ENCODE results near the gene RAB27B. TPM values are rescaled to one million over a fixed set of nuclear protein-coding genes. Genes with fewer than 3 reads are reported as not detected.
"Not testable (repeated sequence)": the region's sequence is repeated elsewhere in the genome, so short reads cannot be mapped to it uniquely, and the experiment has no call there.

Gene RAB27B
- polyA plus RNA-seq, 2 of the 4 experiments (the other 2 are of a cell fraction), result 11.0 to 13.2 TPM

DNA sequence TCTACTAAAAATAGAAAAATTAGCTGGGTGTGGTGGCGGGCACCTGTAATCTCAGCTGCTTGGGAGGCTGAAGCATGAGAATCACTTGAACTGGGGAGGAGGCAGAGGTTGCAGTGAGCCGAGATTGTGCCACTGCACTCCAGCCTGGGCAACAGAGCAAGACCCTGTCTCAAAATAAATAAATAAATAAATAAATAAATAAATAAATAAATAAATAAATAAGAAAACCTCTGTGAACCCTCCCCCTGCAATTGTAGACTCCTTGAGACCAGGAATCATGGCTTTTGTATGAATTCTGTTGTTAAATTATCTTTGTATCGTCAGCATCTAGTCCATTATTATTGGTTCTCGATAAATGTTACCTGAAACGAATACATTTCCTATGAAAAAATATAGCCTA is 17.6 kb upstream of the RAB27B start:
- CTCF ChIA-PET; FAIRE-seq; ATAC-seq; H3K4me2 ChIP-seq; DNase-seq (ENCODE audit: low read depth in 1 of 2, low spot score in 1 of 2); H3K4me3 ChIP-seq; POLR2A ChIA-PET; H3K4me1 ChIP-seq; H3K9me3 ChIP-seq; H3K27ac ChIP-seq: not testable (repeated sequence)
- TF ChIP-seq ZC3H11A (IDR thresholded peaks at IDR 0.05), result peak; percentile 62
- WGBS (ENCODE audit: missing lambda C conversion rate), result 92% methylated on average over 5 of the region's 5 CpGs

- WGBS (ENCODE audit: missing lambda C conversion rate), result 95% methylated on average over 2 of the region's 2 CpGs
- no peak overlapping the region for H3K4me2 ChIP-seq
- TF ChIP-seq, protein P1, sequence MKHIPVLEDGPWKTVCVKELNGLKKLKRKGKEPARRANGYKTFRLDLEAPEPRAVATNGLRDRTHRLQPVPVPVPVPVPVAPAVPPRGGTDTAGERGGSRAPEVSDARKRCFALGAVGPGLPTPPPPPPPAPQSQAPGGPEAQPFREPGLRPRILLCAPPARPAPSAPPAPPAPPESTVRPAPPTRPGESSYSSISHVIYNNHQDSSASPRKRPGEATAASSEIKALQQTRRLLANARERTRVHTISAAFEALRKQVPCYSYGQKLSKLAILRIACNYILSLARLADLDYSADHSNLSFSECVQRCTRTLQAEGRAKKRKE (CRISPR knock-in tag; IDR thresholded peaks at IDR 0.05; ENCODE audit: low read depth), result no peak
- TF ChIP-seq RFX5 (IDR thresholded peaks at IDR 0.05), result no peak
- TF ChIP-seq ZFP36 (IDR thresholded peaks at IDR 0.05; ENCODE audit: borderline replicate concordance, partially characterized antibody), result no peak
- TF ChIP-seq CBX8 (IDR thresholded peaks at IDR 0.05), result no peak
- TF ChIP-seq JUNB (IDR thresholded peaks at IDR 0.05), result no peak
- TF ChIP-seq JUN (IDR thresholded peaks at IDR 0.05), result no peak
- TF ChIP-seq, protein P2, sequence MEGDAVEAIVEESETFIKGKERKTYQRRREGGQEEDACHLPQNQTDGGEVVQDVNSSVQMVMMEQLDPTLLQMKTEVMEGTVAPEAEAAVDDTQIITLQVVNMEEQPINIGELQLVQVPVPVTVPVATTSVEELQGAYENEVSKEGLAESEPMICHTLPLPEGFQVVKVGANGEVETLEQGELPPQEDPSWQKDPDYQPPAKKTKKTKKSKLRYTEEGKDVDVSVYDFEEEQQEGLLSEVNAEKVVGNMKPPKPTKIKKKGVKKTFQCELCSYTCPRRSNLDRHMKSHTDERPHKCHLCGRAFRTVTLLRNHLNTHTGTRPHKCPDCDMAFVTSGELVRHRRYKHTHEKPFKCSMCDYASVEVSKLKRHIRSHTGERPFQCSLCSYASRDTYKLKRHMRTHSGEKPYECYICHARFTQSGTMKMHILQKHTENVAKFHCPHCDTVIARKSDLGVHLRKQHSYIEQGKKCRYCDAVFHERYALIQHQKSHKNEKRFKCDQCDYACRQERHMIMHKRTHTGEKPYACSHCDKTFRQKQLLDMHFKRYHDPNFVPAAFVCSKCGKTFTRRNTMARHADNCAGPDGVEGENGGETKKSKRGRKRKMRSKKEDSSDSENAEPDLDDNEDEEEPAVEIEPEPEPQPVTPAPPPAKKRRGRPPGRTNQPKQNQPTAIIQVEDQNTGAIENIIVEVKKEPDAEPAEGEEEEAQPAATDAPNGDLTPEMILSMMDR (IDR thresholded peaks at IDR 0.05), result no peak
- no peak for TF ChIP-seq EHF (CRISPR knock-in tag; IDR thresholded peaks at IDR 0.05)
- TF ChIP-seq, protein P3, sequence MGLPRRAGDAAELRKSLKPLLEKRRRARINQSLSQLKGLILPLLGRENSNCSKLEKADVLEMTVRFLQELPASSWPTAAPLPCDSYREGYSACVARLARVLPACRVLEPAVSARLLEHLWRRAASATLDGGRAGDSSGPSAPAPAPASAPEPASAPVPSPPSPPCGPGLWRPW (IDR thresholded peaks at IDR 0.05), result no peak
- no peak for TF ChIP-seq RARB (CRISPR knock-in tag; IDR thresholded peaks at IDR 0.05)
- TF ChIP-seq KDM5A (IDR thresholded peaks at IDR 0.05), result no peak
- TF ChIP-seq ZC3H11A (IDR thresholded peaks at IDR 0.05), result no peak
- TF ChIP-seq TFCP2L1 (CRISPR knock-in tag; IDR thresholded peaks at IDR 0.05), result no peak
- no peak for TF ChIP-seq NR3C1 (IDR thresholded peaks at IDR 0.05)
- no peak for TF ChIP-seq E2F6 (IDR thresholded peaks at IDR 0.05; ENCODE audit: borderline replicate concordance, low read depth)
- TF ChIP-seq KDM1A (IDR thresholded peaks at IDR 0.05; ENCODE audit: low read depth), result no peak
- no peak for TF ChIP-seq ZSCAN20 (CRISPR knock-in tag; IDR thresholded peaks at IDR 0.05)
- no peaks in the 10 kb centered on the region for H3K9me3 ChIP-seq
- H3K27ac ChIP-seq, result no peak overlapping the region
- ATAC-seq (no peak), DNase-seq (ENCODE audit: low read depth in 1 of 2, low spot score in 1 of 2) (no peak), FAIRE-seq (no peak)
- no peak overlapping the region for H3K4me3 ChIP-seq
- ChIA-PET POLR2A (no interaction called here), CTCF (no interaction called here)
- no peaks in the 10 kb centered on the region for H3K4me1 ChIP-seq
Measured at GRCh38 chr18:54812885-54813284, 15.4 kb upstream of the RAB27B start.

- Histone ChIP-seq H3K9me3 (no peaks in the 10 kb centered on the region), H3K4me3 (no peak overlapping the region), H3K4me2 (no peak overlapping the region), H3K27ac (no peak overlapping the region), H3K4me1 (no peaks in the 10 kb centered on the region)
- CTCF ChIA-PET, result no interaction called here
- POLR2A ChIA-PET, result no interaction called here
- ATAC-seq (no peak), FAIRE-seq (no peak), DNase-seq (ENCODE audit: low read depth in 1 of 2, low spot score in 1 of 2) (no peak)
- 79% methylated on average over 1 of the region's 1 CpG for WGBS (ENCODE audit: missing lambda C conversion rate)
- TF ChIP-seq NFE2L2 (conservative IDR thresholded peaks at IDR 0.05; ENCODE audit: low read length) (no peak), SREBF2 (IDR thresholded peaks at IDR 0.05) (no peak), MAFK (IDR thresholded peaks at IDR 0.05; ENCODE audit: partially characterized antibody) (no peak), NPAS2 (CRISPR knock-in tag; IDR thresholded peaks at IDR 0.05; ENCODE audit: borderline replicate concordance) (no peak), GATA3 (IDR thresholded peaks at IDR 0.05; ENCODE audit: borderline replicate concordance) (no peak), HOXB13 (CRISPR knock-in tag; IDR thresholded peaks at IDR 0.05; ENCODE audit: low read depth) (no peak), USF2 (IDR thresholded peaks at IDR 0.05) (no peak), CEBPB (IDR thresholded peaks at IDR 0.05) (no peak), MYC (IDR thresholded peaks at IDR 0.05; ENCODE audit: borderline replicate concordance, low read length) (no peak), EHMT2 (IDR thresholded peaks at IDR 0.05; ENCODE audit: low read depth) (no peak), JUN (IDR thresholded peaks at IDR 0.05) (no peak), HOXA7 (CRISPR knock-in tag; IDR thresholded peaks at IDR 0.05) (no peak), HDAC2 (IDR thresholded peaks at IDR 0.05) (no peak)
- TF ChIP-seq, protein P3 (IDR thresholded peaks at IDR 0.05), result no peak
- TF ChIP-seq, protein P4, sequence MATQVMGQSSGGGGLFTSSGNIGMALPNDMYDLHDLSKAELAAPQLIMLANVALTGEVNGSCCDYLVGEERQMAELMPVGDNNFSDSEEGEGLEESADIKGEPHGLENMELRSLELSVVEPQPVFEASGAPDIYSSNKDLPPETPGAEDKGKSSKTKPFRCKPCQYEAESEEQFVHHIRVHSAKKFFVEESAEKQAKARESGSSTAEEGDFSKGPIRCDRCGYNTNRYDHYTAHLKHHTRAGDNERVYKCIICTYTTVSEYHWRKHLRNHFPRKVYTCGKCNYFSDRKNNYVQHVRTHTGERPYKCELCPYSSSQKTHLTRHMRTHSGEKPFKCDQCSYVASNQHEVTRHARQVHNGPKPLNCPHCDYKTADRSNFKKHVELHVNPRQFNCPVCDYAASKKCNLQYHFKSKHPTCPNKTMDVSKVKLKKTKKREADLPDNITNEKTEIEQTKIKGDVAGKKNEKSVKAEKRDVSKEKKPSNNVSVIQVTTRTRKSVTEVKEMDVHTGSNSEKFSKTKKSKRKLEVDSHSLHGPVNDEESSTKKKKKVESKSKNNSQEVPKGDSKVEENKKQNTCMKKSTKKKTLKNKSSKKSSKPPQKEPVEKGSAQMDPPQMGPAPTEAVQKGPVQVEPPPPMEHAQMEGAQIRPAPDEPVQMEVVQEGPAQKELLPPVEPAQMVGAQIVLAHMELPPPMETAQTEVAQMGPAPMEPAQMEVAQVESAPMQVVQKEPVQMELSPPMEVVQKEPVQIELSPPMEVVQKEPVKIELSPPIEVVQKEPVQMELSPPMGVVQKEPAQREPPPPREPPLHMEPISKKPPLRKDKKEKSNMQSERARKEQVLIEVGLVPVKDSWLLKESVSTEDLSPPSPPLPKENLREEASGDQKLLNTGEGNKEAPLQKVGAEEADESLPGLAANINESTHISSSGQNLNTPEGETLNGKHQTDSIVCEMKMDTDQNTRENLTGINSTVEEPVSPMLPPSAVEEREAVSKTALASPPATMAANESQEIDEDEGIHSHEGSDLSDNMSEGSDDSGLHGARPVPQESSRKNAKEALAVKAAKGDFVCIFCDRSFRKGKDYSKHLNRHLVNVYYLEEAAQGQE (IDR thresholded peaks at IDR 0.05), result no peak
Measured at GRCh38 chr18:54813305-54813704, 15.0 kb upstream of the RAB27B start.

Measured in A549 (cell line).